GM12878 (cell line): ENCODE results near the gene PDE8B. TPM values are rescaled to one million over a fixed set of nuclear protein-coding genes. Genes with fewer than 3 reads are reported as not detected.

Experiments used
- ATAC-seq: fragments of 200-7000 bp; cut with Tn5 transposase; 3 replicates; pipeline ENCODE4 v1.9.1; 2020; ENCODE audit warnings: mild to moderate bottlenecking, moderate library complexity
- BruUV-seq: library from RNA; stranded (reverse); fragments of 400-500 nt; replicated peaks from 2 replicates; lab custom pipeline; 2021; lab: Mats Ljungman, UMichigan
- CTCF ChIA-PET: fragments of 300-600 bp; sonication (Branson Sonifier 250); formaldehyde crosslinking; extraction: SDS; loops from one replicate; lab custom pipeline; 2021; ENCODE audit warnings: inconsistent platforms; lab: Yijun Ruan, JAX
- POLR2A ChIA-PET: fragments of 350-600 bp; formaldehyde crosslinking; extraction: SDS; loops from one replicate; lab custom pipeline; 2021; ENCODE audit warnings: inconsistent platforms; lab: Charles Lee
- RAD21 ChIA-PET: fragments of 300-600 bp; sonication (Branson Sonifier 250); formaldehyde crosslinking; loops from one replicate; lab custom pipeline; 2023; ENCODE audit warnings: antibody characterized with exemption; ENCODE audit not compliant: unreplicated experiment; lab: Charles Lee
- SMC1A ChIA-PET: fragments of 300-600 bp; sonication (Branson Sonifier 250); formaldehyde crosslinking; loops from one replicate; lab custom pipeline; 2023; ENCODE audit not compliant: unreplicated experiment, uncharacterized antibody; lab: Charles Lee
- DNase-seq: peaks from one replicate; pipeline ENCODE4 v3.0.0-alpha.2; 2011; ENCODE audit warnings: low read depth, low spot score
- FAIRE-seq: peaks from 3 replicates; lab custom pipeline; 2011; peaks lifted over from hg19 to GRCh38; lab: Jason Lieb, UNC
- H2AFZ ChIP-seq: 2 replicates; pipeline ENCODE4 v1.6.0; 2011; ENCODE audit warnings: low read depth, low read length, control low read depth; ENCODE audit not compliant: control insufficient read depth
- H3K27ac ChIP-seq: 2 replicates; pipeline ENCODE4 v1.5.1; 2011; ENCODE audit warnings: control low read depth; ENCODE audit not compliant: control insufficient read depth, insufficient read depth
- H3K27me3 ChIP-seq, 2 experiments: replicated peaks in 1 of 2; 2 replicates each; pipeline versions ENCODE4 v1.6.0 to v1.6.1; 2011; ENCODE audit warnings: low read length in 1 of 2; ENCODE audit not compliant: control insufficient read depth in 2 of 2, insufficient read depth in 2 of 2
- H3K36me3 ChIP-seq, 2 experiments: 2 replicates each; pipeline ENCODE4 v1.5.1; 2011; ENCODE audit warnings: low read length in 1 of 2; ENCODE audit not compliant: control insufficient read depth in 2 of 2, insufficient read depth in 2 of 2
- H3K4me1 ChIP-seq: 2 replicates; pipeline ENCODE4 v1.6.1; 2011; ENCODE audit warnings: mild to moderate bottlenecking, low read length, moderate library complexity, mixed read lengths; ENCODE audit not compliant: control insufficient read depth, insufficient read depth
- H3K4me2 ChIP-seq: 2 replicates; pipeline ENCODE4 v1.6.0; 2011; ENCODE audit warnings: control low read depth; ENCODE audit not compliant: control insufficient read depth, insufficient read depth
- H3K4me3 ChIP-seq: fragments of 200-600 bp; sonication (generic); 2 replicates; pipeline ENCODE4 v1.5.1; 2016
- H3K79me2 ChIP-seq: 2 replicates; pipeline ENCODE4 v1.6.0; 2011; ENCODE audit warnings: low read length; ENCODE audit not compliant: control insufficient read depth, insufficient read depth
- H3K9ac ChIP-seq: 2 replicates; pipeline ENCODE4 v1.8.0; 2011; ENCODE audit warnings: low read length, control low read depth, mixed read lengths; ENCODE audit not compliant: control insufficient read depth, insufficient read depth
- H3K9me3 ChIP-seq: replicated peaks from 3 replicates; pipeline ENCODE4 v1.5.1; 2011; ENCODE audit warnings: mild to moderate bottlenecking, low read length; ENCODE audit not compliant: control insufficient read depth, insufficient read depth
- H4K20me1 ChIP-seq: 2 replicates; pipeline ENCODE4 v1.6.0; 2011; ENCODE audit not compliant: control insufficient read depth, insufficient read depth
- NBN ChIP-seq: fragments of 450-650 bp; IDR thresholded peaks from 2 replicates; pipeline ENCODE4 v1.6.1; 2016
- WGBS: methylation state at CpG from one replicate; pipeline ENCODE4 v1.1.6; 2016; ENCODE audit warnings: low lambda C conversion rate; ENCODE audit not compliant: insufficient replicate concordance, insufficient coverage; ENCODE audit errors: missing lambda C conversion rate; 5-methylcytosine and 5-hydroxymethylcytosine counted together
- in situ Hi-C: fragments of 300-500 bp; cut with MboI; formaldehyde crosslinking; loops from 9 replicates; pipeline ENCODE4 v1.14.3; 2018; ENCODE audit warnings: mixed read lengths
- intact Hi-C: fragments of 100-400 bp; cut with micrococcal nuclease; formaldehyde crosslinking; loops from one replicate; pipeline ENCODE4 v1.14.2; 2022; ENCODE audit not compliant: unreplicated experiment
- polyA plus RNA-seq, 11 experiments: library from polyadenylated mRNA; depleted of rRNA in 4 of 11; unstranded in 6 of 11; stranded (reverse) in 5 of 11; fragments of >200 nt; fragmentation: Nextera tagmentation in 4 of 11; fragmentation: Illumina TruSeq in 1 of 11; extraction: Ambion mirVana in 4 of 11; extraction: Trizol in 1 of 11; gene quantifications; 1 replicate in 1 of 11; 2 replicates in 10 of 11; pipeline versions ENCODE4 v1.2.1 to v1.2.3, GENCODE V29; 2011 to 2016; ENCODE audit warnings: inconsistent platforms in 2 of 11, missing spikeins in 2 of 11, low read depth in 1 of 11
- total RNA-seq, 4 experiments: library from RNA; depleted of rRNA in 3 of 4; stranded (reverse); fragments of >200 nt in 3 of 4; fragmentation: Illumina TruSeq in 1 of 4; extraction: Trizol in 1 of 4; gene quantifications; 2 replicates each; pipeline versions ENCODE4 v1.2.1 to v1.2.3, GENCODE V29; 2013 to 2021
- TF ChIP-seq, protein P1 (sequence below): fragments of 450-650 bp; IDR thresholded peaks from 2 replicates; pipeline ENCODE4 v1.6.1; 2014; ENCODE audit warnings: mild to moderate bottlenecking
- TF ChIP-seq, protein P2 (sequence below): fragments of 450-650 bp; IDR thresholded peaks from 2 replicates; pipeline ENCODE4 v1.6.1; 2017; ENCODE audit warnings: low read depth, mild to moderate bottlenecking, moderate library complexity

PDE8B gene
- total and polyA plus RNA-seq, 10 of the 15 experiments (the other 5 are each of a cell fraction or from before 2014, with no cell fraction given), result 0.03 to 0.44 (median 0.20) TPM; not detected in 3

DNA sequence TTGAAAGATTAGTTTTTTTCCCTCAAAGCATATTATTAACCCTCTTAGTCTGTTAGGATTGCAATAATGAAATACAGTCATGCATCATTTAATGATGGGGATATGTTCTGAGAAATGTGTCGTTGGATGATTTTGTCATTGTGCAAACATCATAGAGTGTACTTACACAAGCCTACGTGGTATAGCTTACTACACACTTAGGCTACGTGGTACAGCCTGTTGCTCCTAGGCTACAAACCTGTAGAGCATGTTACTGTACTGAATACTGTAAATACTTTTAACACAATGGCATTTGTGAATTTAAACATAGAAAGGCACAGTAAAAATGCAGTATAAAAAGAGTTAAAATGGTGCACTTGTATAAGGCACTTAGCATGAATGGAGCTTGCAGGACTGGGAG lies 132.7 kb downstream of the PDE8B start:
- Histone ChIP-seq H3K27ac (no peak overlapping the region), H2AFZ (no peak overlapping the region), H3K4me3 (no peak overlapping the region), H3K9ac (no peak overlapping the region), H3K4me2 (no peak overlapping the region), H4K20me1 (no peaks in the 10 kb centered on the region), H3K79me2 (no peaks in the 10 kb centered on the region), H3K4me1 (no peaks in the 10 kb centered on the region), H3K9me3 (no peaks in the 10 kb centered on the region), H3K27me3 (no peaks in the 10 kb centered on the region), H3K36me3 (no peaks in the 10 kb centered on the region)
- FAIRE-seq (no peak), DNase-seq (no peak), ATAC-seq (no peak)
- WGBS, result 6% methylated on average over 3 of the region's 3 CpGs
- RAD21 ChIA-PET, result interaction anchor here (0.8 kb wide), 2 partner anchors 16 to 198 kb away, joined by 3 read pairs; no protein-coding TSS in a partner anchor
- SMC1A ChIA-PET, result interaction anchor here (0.9 to 1.1 kb wide), 3 partner anchors 8 to 23 kb away, joined by 3 to 5 read pairs (median 3); no protein-coding TSS in a partner anchor
- intact Hi-C loops (no loop called here), in situ Hi-C loops (no loop called here)
- POLR2A ChIA-PET, result interaction anchor here (0.6 kb wide), 2 partner anchors 9 to 874 kb away, joined by 4 to 5 read pairs; no protein-coding TSS in a partner anchor
- no TSS peak for BruUV-seq
- CTCF ChIA-PET, result no interaction called here
- no peak for TF ChIP-seq NBN
- TF ChIP-seq, protein P1, sequence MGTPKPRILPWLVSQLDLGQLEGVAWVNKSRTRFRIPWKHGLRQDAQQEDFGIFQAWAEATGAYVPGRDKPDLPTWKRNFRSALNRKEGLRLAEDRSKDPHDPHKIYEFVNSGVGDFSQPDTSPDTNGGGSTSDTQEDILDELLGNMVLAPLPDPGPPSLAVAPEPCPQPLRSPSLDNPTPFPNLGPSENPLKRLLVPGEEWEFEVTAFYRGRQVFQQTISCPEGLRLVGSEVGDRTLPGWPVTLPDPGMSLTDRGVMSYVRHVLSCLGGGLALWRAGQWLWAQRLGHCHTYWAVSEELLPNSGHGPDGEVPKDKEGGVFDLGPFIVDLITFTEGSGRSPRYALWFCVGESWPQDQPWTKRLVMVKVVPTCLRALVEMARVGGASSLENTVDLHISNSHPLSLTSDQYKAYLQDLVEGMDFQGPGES, result no peak
- TF ChIP-seq, protein P2, sequence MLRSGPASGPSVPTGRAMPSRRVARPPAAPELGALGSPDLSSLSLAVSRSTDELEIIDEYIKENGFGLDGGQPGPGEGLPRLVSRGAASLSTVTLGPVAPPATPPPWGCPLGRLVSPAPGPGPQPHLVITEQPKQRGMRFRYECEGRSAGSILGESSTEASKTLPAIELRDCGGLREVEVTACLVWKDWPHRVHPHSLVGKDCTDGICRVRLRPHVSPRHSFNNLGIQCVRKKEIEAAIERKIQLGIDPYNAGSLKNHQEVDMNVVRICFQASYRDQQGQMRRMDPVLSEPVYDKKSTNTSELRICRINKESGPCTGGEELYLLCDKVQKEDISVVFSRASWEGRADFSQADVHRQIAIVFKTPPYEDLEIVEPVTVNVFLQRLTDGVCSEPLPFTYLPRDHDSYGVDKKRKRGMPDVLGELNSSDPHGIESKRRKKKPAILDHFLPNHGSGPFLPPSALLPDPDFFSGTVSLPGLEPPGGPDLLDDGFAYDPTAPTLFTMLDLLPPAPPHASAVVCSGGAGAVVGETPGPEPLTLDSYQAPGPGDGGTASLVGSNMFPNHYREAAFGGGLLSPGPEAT, result no peak
